Glutamatergic neuron (in vitro differentiated cells): ENCODE results near the gene SLC35F3. TPM values are rescaled to one million over a fixed set of nuclear protein-coding genes. Genes with fewer than 3 reads are reported as not detected.

Source experiments
- DNase-seq: peaks from one replicate; pipeline ENCODE4 v3.0.0; 2022
- H3K27ac Mint-ChIP-seq: one replicate; pipeline ENCODE4 v1.8.0; 2020; ENCODE audit warnings: mild to moderate bottlenecking, mixed read lengths, inconsistent platforms; ENCODE audit not compliant: unreplicated experiment
- H3K27me3 Mint-ChIP-seq: one replicate; pipeline ENCODE4 v1.8.0; 2020; ENCODE audit warnings: mild to moderate bottlenecking, moderate library complexity, mixed read lengths, inconsistent platforms; ENCODE audit not compliant: unreplicated experiment
- H3K36me3 Mint-ChIP-seq: one replicate; pipeline ENCODE4 v1.8.0; 2020; ENCODE audit warnings: mild to moderate bottlenecking, mixed read lengths, inconsistent platforms; ENCODE audit not compliant: unreplicated experiment
- H3K4me1 Mint-ChIP-seq: one replicate; pipeline ENCODE4 v1.8.0; 2020; ENCODE audit warnings: mild to moderate bottlenecking, low read depth, mixed read lengths, inconsistent platforms; ENCODE audit not compliant: unreplicated experiment
- H3K4me3 Mint-ChIP-seq: one replicate; pipeline ENCODE4 v1.8.0; 2020; ENCODE audit warnings: mild to moderate bottlenecking, mixed read lengths, inconsistent platforms; ENCODE audit not compliant: unreplicated experiment
- H3K9me3 Mint-ChIP-seq: one replicate; pipeline ENCODE4 v1.8.0; 2020; ENCODE audit warnings: mild to moderate bottlenecking, moderate library complexity, mixed read lengths, inconsistent platforms; ENCODE audit not compliant: unreplicated experiment
- CTCF ChIP-seq: fragments of 200-600 bp; sonication (generic); IDR thresholded peaks from one replicate; pipeline ENCODE4 v1.5.0; 2021; ENCODE audit not compliant: partially characterized antibody, unreplicated experiment
- long read RNA-seq: library from polyadenylated mRNA; unstranded; transcript quantifications from one replicate; pipeline ENCODE4 v2.0.0, GENCODE V29; 2020; ENCODE audit not compliant: unreplicated experiment
- total RNA-seq: library from RNA; stranded (reverse); fragmentation: NEBNext Ultra II Directional; extraction: Animal tissue kit (Norgen Biotek cat#: 25700); gene quantifications from one replicate; pipeline ENCODE4 v1.2.1, GENCODE V29; 2021; ENCODE audit not compliant: unreplicated experiment

The SLC35F3 gene
- total RNA-seq, result 0.98 TPM
- long read RNA-seq, partial matches to known transcripts, result 1 of 4 reads
- long read RNA-seq, other reads (novel, unspliced or antisense), result 3 of 4 reads

GRCh38 chr1:233904633-233905415 lies at the start of gene SLC35F3:
Gene SLC35F3, plus strand, starts transcription at chr1:233904676.
- peak; percentile 80 for DNase-seq
- Mint-ChIP-seq H3K4me3 (peak within 1 kb of the TSS; percentile 95), H3K27ac (peak within 1 kb of the TSS; percentile 60), H3K27me3 (peaks cover 12% of the 10 kb centered on the region), H3K9me3 (peaks cover 2% of the 10 kb centered on the region), H3K36me3 (peaks cover 6% of the 10 kb centered on the region), H3K4me1 (peaks cover 2% of the 10 kb centered on the region)
- no peak for TF ChIP-seq CTCF

- TF ChIP-seq CTCF, result no peak
- Mint-ChIP-seq H3K27me3 (peaks cover 2% of the 10 kb centered on the region), H3K27ac (no peak overlapping the region), H3K4me3 (no peak overlapping the region), H3K9me3 (peaks cover 2% of the 10 kb centered on the region), H3K36me3 (no peaks in the 10 kb centered on the region), H3K4me1 (no peaks in the 10 kb centered on the region)
- no peak for DNase-seq
Measured at GRCh38 chr1:233859446-233859845, 45.0 kb upstream of the SLC35F3 start.

- Mint-ChIP-seq H3K4me1 (no peaks in the 10 kb centered on the region), H3K27me3 (no peaks in the 10 kb centered on the region), H3K9me3 (peaks cover 5% of the 10 kb centered on the region), H3K4me3 (no peak overlapping the region), H3K27ac (no peak overlapping the region), H3K36me3 (peaks cover 16% of the 10 kb centered on the region)
- no peak for DNase-seq
- no peak for TF ChIP-seq CTCF
Measured at GRCh38 chr1:233863901-233864545, 40.5 kb upstream of the SLC35F3 start.

- TF ChIP-seq CTCF, result no peak
- no peak for DNase-seq
- no peaks in the 10 kb centered on the region for H3K27me3 Mint-ChIP-seq
- peaks cover 5% of the 10 kb centered on the region for H3K9me3 Mint-ChIP-seq
- no peak overlapping the region for H3K27ac Mint-ChIP-seq
- peaks cover 16% of the 10 kb centered on the region for H3K36me3 Mint-ChIP-seq
- no peak overlapping the region for H3K4me3 Mint-ChIP-seq
- no peaks in the 10 kb centered on the region for H3K4me1 Mint-ChIP-seq
Measured at GRCh38 chr1:233864578-233864977, 39.9 kb upstream of the SLC35F3 start.

GRCh38 chr1:233865216-233865615 lies 39.3 kb upstream of the SLC35F3 start:
- no peak overlapping the region for H3K4me3 Mint-ChIP-seq
- no peaks in the 10 kb centered on the region for H3K4me1 Mint-ChIP-seq
- TF ChIP-seq CTCF, result no peak
- H3K27me3 Mint-ChIP-seq, result no peaks in the 10 kb centered on the region
- H3K9me3 Mint-ChIP-seq, result peaks cover 5% of the 10 kb centered on the region
- H3K36me3 Mint-ChIP-seq, result peaks cover 16% of the 10 kb centered on the region
- no peak for DNase-seq
- no peak overlapping the region for H3K27ac Mint-ChIP-seq
